HTR-8/SVneo (cell line): ENCODE data around the gene CSRP1.
"Not testable (repeated sequence)": the region's sequence is repeated elsewhere in the genome, so short reads cannot be mapped to it uniquely, and the experiment has no call there.

ENCODE experiments used
- DNase-seq: peaks from one replicate; pipeline ENCODE4 v3.0.0; 2011; ENCODE audit warnings: low spot score, mixed read lengths; ENCODE audit not compliant: insufficient read length
- FAIRE-seq: peaks from 2 replicates; lab custom pipeline; 2011; peaks lifted over from hg19 to GRCh38; lab: Jason Lieb, UNC

CSRP1 gene

DNA sequence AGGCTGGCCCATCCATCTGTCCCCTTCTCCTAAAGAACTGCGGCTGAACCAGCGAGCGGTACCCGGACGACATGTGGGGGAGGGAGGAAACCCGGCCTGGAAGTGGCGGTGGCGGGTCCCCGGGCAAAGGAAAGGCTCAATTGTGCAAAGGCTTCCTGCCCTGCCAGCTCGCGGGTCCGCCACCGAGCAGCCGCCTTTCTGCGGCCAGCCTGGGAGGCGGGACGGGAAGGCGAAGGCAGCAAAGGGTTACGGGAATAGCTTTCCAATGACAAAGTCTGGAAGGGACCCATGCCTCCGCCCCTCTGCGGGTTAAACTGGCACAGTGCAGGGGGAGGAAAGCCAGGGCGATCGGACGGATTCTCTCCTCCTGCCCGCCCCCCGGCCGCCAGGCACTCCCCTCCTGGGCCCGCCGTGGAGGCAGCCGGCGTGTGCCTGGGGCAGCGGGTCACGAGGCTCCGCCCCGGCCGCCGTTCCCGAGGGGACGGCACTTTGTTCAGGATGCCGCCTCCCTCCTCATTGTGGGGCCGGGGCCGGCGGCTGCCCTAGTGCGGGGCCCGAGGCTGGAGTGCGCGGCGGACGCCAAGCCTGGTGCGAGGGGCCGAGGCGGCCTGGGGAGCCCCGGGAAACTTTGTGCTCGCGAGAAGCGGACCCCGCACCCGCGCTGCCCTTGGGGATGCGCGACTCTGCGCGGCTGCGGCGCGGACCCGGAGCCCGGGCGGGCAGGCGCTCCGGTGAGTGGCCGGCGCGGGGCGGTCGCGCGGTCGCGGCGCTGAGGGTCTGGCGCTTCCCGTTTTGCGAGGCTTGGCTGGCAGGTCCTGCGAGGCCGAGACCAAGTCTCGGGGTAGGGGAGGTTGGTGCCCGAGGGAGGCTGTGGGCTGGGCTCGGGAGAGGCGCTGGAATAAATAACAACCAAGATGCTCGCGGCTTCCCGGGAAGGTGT, 32.0 kb upstream of the CSRP1 start, which contains the start of gene NAV1:
TSS of gene NAV1 (plus strand) at position 516 of the 940 bp plus-strand sequence. CDS start 83,758 bp downstream, outside the sequence.
- no peak for DNase-seq
- FAIRE-seq = peak; percentile 58

DNA sequence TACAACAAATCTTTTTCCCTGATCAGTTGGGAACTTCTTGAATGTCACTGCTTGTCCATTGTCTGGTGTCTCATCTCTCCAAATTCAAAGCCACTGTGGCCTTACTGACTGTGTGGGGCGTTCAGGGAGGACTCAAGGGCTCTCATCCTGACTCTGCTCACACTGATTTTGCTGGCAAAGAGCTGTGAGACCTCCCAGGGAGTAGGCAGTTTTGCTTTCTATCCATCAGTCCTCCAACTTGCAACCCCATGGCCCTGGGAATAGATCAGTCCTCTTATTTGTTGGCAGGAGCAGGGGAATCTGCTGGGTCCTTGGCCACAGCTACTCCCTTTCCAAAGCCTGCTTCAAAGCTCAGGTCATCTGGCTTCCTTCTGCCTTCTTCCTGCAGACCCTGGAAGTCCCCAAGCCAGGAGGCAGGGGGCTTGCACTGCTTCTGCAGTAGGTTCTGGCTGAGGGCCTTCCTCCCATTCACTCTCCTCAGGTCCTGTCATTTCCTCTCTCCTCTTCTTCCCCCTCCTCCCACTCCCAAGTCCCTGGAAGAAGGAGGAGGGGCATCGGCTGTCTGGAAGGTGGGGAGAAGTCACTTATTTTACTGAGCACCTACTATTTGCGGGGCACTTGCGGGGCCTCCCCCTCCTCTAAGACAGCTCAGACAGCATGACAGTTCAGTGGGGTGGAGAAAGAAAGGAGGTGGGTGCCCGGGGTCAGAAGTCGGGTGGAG, 31.1 kb upstream of the CSRP1 start:
- no peak for DNase-seq

DNA sequence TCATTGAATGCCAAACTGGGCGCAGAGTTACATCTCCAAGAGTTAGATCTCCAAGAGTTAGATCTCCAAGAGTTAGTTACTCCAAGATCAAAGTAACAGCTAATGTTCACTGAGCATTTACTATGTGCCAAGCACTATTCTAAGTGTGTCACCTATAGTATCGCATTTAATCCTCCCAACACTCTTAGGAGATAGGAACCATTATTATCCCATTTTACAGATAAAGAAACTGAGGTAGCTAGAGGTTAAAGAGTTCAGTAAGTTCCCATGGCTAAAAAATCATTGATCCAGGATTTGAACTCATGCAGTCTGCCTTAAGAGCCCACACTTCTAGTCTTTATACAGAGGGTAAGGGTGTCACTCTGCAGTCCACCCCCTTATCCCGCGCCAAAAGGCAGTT, 30.5 kb upstream of the CSRP1 start:
- DNase-seq (no peak), FAIRE-seq (no peak)

More for the DNA sequence above, 31.1 kb upstream of the CSRP1 start:
- no peak for FAIRE-seq

DNA sequence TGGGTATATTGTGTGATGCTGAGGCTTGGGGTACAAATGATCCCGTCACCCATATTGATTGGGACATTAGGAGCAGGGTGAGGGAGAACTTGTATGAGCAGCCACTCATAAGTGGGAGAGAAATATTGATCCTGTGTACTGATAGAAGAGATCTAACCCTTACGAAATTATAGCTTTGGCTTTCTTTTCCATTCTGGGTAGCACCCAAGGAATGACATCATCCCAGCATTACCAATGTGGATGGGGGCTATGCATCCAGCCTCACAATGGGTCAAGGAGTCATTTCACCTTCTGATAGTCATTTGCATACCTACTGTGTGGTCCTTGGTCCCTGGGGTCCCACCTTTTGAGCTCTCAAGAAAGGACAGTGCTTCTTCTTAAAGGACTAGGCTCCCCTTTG, 30.1 kb upstream of the CSRP1 start:
- no peak for FAIRE-seq
- no peak for DNase-seq

DNA sequence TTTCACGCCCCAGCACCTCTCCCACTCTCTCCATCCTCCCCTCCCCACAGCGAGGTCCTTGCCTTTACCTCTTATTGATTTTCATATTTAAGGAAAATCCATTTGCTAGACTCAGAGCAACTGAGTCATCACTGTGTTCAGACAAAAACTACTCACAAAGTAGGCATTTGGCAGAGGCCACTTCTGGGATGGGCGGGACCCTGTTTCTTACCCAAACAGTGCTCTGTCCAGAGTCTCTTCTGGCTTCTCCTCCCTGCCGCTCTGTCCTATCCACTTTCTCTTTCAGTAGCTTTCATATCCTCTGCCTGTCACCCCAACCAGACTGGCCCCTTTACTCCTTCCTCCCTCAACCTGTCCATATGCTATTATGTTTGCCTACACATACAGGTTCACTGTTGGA, 29.6 kb upstream of the CSRP1 start:
- FAIRE-seq (no peak), DNase-seq (no peak)

DNA sequence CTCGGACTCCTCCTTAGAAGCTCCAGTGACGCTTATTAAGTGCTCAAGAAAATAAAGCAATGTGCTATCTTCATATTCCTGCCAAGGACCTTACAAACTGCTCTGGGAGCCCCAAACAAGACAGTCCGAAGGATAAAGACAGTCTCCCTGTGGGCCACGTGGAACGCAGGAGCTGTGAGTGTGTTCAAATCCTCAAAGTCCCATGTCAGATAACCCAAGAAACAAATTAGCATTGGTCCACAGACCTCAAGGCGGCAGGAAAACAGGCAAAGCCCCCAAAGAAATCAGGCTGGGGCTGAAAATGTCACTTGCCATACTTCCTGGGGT, 29.0 kb upstream of the CSRP1 start:
- FAIRE-seq = no peak
- no peak for DNase-seq

DNA sequence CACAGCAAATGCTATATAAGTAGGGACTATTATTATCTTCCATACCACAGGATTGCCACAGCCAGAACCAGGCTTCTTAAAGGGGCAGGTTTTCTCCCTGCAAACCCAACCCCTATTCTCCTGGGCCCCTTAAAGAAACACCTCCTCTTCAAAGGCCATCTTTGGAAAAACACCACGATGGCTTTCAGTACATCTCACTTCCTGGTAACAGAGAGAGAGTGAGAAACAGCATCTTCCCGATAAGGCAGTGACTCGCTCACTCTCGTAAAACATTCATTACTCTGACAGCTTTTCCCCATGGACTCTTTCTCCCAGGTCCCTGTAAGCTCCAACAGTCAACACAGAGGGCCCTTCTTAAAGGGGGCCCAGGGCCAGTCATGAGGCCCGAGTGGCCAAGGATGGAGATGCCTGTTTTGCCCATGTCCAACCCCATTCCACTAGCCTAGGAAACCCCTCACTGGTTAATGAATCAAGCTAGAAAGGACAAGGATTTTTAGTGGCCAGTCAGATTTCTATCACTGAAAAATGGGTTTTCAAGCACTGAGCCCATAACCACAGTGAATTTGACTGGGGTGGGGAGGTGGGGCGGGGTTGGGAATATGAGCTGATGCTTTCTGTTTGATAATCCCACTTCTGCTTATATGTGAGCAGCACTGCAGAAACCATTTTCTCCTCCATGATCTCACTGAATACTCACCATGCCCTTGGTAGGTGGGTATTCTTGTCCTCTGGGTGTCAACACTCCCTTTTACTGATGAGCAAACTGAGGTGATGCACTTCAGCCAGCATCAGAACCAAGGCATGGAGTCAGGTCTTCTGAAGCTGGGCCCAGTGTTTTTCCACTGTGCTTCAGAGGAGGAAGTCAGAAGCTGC, 28.4 kb upstream of the CSRP1 start:
- no peak for DNase-seq
- no peak for FAIRE-seq

DNA sequence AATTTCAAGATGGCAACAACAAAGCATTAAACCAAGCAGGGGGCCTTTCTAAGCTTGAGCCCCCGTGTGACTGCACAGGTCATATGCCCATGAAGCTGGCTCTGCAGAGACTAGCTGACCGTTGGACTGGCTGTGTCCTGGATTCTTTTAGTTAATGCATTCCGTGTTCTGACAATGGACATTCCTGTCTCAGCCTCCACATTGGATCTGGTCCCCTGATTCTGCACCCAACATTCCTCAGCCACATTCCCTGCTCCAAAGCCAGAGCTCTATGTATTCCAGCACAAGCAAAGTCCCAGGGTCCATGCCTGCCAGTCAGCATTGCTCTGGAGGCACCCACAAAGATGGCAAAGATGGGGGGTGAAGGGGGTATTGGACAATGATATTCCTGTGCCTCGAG, 26.9 kb upstream of the CSRP1 start:
- DNase-seq (no peak), FAIRE-seq (no peak)

DNA sequence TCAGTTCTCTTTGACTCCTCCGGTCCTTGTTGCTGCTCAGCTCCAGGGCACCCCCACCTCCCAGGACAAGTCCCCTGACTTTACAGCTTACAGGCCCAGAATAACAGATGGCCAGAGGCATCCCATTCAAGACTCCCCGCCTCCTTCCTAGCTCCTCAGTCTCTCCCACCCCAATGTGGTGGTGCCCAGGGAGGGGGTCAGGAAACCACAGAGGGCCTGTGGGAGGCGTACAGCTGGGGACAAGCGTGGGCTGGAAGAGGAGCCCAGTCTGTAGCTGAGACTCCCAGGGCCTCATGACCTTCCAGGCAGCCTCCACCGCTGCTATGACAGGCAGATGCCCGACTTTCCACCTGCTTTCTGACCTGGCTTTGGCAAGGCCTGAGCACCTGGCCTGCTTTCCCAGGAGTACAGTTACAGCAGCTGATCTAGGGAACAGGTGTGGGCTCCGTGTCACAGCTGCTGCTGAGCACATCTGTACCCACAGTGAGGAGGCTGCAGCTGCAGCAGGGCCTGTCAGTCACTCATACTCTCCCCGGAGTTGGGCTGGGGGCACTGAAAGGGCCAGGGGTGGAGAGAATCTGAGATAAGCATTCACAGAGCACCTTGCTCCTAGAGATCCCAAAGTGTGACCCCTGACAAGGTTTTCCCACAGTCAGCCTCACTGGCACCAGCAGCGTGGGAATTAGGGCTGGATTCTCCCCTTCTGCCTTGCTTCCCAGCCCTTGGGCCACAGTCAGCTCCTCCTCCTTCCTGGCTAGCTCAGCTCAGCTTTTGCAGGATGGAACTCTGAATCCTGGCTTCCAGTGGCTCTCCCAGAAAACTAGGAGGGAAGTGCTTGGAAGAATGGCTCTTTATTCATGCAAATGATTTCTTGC, 24.9 kb upstream of the CSRP1 start:
- FAIRE-seq (no peak), DNase-seq (no peak)

DNA sequence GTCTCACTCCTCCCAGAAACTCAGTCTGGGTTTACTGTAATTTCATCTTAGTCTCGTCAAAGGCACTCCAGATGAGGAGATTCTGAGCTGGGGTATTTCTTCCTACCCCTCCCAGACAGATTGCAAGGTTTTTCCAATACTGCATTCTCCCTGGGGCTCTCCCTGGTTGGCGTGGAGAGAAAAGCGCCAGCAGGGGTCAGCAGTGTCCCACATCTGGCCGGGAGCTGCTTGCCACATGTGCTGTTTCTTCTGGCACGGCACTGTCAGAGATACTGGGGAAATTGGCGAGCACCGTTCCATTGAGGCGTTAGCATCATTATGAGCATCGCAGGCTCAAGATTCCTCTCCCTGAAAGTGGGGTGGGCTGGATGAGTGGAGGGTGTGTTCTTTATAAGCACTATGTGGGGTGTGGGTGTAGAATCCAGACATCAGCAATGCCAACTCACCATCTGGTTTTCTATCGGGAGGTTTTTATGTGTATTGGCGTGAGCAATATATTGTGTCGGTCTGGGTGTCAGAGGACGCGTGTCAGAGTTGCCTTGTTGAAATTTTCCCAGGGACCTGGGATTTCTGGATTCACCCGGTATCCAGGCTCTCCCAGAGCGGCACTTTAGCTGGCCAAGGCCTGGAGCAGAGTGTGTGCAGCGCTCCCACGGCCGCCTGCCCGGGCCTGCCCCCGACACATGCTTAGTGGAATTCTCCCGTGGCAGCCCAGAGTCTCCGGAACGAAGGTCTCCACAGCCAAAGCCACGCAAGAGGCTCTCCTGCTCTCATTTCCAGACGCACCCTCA, 24.0 kb upstream of the CSRP1 start:
- DNase-seq = peak; percentile 84

DNA sequence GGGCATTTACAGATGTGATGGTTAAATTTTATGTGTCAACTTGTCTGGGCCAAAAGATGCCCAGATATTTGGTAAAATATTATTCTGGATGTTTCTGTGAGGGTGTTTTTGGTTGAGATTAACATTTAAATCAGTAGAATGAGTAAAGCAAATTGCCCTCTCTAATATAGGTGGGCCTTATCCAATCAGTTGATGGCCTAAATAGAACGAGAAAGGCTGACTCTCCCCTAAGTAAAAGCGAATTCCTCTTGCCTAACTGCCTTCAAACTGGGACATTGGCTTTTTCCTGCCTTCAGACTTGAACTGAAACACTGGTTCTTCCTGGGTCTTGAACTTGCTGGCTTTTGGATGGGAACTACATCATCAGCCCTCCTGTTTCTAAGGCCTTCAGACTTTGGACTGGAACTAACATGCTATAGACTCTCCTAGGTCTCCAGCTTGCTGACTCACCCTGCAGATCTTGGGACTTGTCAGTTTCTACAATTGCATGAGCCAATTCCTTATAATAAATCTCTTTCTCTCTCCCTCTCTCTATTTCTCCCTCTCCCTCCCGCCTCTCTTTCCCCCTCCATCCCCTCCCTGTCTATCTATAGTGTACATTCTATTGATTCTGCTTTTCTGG, 21.8 kb upstream of the CSRP1 start:
- no peak for FAIRE-seq
- no peak for DNase-seq

More for the DNA sequence above, 24.0 kb upstream of the CSRP1 start:
- FAIRE-seq = no peak

DNA sequence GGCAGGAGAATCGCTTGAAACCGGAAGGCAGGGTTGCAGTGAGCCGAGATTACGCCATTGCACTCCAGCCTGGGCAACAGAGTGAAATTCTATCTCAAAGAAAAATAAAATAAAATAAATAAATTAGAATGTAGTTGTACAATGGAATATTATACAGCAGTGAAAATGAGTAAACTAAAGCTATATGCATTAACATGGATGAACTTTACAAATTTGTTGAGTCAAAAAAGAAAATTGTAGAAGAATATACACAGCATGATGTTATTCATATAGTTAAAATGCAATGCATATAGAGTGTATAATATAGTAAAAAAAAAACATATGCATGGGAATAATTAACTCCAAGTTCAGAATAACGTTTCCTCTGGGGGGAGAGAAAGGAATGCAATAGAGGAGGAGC, 21.0 kb upstream of the CSRP1 start:
- FAIRE-seq = no peak

DNA sequence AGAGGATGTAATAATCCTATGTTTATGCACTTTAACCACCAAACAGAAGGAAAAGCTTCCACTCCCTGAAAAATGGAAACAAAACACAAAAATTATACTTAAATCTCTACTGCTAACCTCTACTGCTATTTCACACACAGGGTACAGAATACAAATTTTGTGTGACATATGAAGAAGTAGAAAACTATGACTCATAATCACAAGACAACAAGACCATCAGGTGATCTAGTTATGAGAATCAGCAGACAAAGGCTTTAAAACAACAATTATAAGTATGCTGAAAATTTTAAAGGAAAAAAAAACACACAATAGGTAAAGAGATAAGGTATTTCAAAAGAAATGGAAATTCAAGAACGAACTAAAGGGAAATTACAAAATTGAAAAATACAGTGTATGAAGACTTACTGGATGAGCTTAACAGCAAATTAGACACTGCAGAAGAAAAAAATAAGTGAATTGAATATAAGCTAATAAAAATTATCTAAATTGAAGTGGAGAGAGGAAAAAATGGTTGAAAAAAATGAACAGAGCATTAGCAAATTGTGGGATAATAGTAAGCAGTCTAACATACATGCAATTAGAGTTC, 18.4 kb upstream of the CSRP1 start:
- no peak for FAIRE-seq

More for the DNA sequence above, 21.0 kb upstream of the CSRP1 start:
- DNase-seq = no peak

DNA sequence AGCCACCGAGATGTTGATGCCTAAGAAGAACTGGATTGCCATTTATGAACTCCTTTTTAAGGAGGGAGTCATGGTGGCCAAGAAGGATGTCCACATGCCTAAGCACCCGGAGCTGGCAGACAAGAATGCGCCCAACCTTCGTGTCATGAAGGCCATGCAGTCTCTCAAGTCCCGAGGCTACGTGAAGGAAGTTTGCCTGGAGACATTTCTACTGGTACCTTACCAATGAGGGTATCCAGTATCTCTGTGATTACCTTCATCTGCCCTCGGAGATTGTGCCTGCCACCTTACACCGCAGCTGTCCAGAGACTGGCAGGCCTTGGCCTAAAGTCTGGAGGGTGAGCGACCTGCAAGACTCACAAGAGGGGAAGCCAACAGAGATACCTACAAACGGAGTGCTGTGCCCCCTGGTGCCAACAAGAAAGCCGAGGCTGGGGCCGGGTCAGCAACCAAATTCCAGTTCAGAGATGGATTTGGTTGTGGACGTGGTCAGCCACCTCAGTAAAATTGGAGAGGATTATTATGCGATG, 13.2 kb upstream of the CSRP1 start:
- FAIRE-seq, DNase-seq: not testable (repeated sequence)

More for the DNA sequence above, 18.4 kb upstream of the CSRP1 start:
- DNase-seq = no peak

DNA sequence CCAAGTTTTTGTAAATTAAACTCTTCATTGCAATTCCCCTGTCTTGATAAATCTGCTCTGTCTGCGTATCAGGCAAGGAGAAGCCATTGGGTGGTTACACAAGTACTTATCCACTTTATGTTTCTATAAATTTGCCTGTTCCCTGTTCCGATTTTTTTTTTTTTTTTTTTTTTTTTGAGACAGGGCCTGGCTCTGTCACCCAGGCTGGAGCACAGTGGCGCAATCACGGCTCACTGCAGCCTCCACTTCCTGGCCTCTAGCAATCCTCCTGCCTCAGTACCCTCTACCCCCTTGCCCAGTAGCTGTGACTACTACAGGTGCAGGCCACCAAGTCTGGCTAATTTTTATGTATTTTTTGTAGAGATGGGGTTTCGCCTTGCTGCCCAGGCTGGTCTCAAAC, 11.1 kb upstream of the CSRP1 start:
- no peak for FAIRE-seq
- no peak for DNase-seq

DNA sequence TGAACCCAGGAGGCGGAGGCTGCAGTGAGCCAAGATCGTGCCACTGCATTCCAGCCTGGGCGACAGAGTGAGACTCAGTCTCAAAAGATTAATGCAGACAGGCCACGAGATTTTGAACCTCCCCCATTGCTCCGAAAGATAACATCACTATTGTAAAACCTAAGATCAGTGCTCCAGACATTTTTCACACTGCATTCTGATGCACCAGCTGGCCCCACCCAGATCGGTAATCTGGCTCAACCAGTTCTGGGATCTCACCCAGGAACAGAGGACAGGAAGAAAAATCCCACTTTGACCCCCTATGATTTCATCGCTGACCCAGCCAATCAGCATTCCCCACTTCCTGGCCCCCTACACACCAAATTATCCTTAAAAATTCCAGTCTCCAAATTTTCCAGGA, 10.7 kb upstream of the CSRP1 start:
- FAIRE-seq (no peak), DNase-seq (no peak)

DNA sequence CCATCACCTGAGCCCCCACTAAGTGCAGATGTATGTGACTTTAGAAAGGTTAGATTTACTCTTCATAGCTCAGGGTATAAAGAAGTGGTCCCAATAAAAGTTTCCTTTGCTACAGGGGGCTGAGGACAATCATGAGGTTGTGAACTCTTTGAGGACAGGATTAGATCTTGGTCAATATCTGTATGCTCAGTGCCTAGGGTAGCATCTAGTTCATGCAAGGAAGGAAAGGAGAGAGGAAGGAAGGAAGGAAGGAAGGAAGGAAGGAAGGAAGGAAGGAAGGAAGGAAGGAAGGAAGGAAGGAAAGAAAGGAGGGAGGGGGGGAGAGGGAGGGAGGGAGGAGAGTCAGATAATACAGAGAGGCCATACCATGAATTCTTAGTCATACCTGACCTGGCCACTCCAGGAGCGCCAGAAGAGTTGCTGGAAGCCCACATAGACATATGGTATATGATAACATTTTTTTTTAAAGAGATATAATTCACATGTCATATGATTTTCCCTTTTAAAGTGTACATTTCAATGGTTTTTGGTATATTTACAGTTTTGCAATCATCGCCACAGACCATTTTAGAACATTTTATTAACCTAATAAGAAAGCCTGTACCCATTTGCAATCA, 9.7 kb upstream of the CSRP1 start:
- DNase-seq = no peak
- no peak for FAIRE-seq
